ENCODE results near the gene TAX1BP1.

GRCh38 chr7:27860800-27861199 is 120.8 kb downstream of the TAX1BP1 start:
- TF ChIP-seq CTCF (conservative IDR thresholded peaks at IDR 0.05 in 1 of 2, IDR thresholded peaks at IDR 0.05 in 1 of 2; ENCODE audit: extremely low read depth in 1 of 2, insufficient read depth in 1 of 2, low read depth in 1 of 2, low read length in 2 of 2) (no peak), EZH2 (IDR thresholded peaks at IDR 0.05; ENCODE audit: borderline replicate concordance, low read length) (no peak)
